GM21447 (cell line): Measurements from ENCODE around the gene FREY1.
"Not testable (repeated sequence)": the region's sequence is repeated elsewhere in the genome, so short reads cannot be mapped to it uniquely, and the experiment has no call there.

ENCODE experiments used
- ATAC-seq: cut with Tn5 transposase; IDR thresholded peaks from one replicate; pipeline ENCODE4 v1.9.1; 2021; ENCODE audit not compliant: unreplicated experiment

FREY1 gene

DNA sequence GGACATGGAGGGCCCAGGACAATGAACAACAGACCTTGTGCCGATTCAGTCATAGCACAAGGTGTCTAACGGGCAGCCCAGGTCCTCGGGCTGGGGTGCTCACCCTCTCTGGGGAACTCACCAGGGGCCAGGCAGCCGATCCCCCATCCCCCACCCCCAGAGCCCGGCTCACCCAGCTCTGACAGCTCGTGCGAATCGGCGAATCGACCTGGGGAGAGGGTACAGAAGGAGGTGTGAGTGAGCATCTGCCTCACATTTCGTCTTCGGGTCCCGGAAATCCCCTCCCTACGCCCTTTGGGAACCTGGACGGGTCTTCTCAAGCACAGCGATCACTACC is 10.2 kb upstream of the FREY1 start:
- ATAC-seq = no peak

DNA sequence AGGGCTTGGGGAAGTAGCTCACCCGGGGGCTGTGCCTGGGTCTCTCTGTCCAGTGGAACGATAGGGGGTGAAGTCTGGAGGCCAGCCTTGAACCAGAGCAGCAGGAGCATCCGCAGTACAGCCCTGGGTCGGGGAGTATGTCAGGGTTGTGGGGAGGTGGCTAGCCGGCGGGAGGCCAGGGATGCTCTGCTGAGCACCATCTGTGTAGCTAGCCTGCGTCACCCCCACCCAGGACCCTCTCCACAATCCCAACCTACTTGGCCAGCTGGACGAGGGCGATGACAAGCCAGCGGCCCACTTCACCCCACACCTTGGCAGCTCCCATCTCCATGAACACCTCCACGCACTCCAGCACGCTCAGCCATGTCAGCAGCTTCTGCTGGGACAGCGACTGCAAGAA is 8.4 kb upstream of the FREY1 start:
- ATAC-seq = no peak

DNA sequence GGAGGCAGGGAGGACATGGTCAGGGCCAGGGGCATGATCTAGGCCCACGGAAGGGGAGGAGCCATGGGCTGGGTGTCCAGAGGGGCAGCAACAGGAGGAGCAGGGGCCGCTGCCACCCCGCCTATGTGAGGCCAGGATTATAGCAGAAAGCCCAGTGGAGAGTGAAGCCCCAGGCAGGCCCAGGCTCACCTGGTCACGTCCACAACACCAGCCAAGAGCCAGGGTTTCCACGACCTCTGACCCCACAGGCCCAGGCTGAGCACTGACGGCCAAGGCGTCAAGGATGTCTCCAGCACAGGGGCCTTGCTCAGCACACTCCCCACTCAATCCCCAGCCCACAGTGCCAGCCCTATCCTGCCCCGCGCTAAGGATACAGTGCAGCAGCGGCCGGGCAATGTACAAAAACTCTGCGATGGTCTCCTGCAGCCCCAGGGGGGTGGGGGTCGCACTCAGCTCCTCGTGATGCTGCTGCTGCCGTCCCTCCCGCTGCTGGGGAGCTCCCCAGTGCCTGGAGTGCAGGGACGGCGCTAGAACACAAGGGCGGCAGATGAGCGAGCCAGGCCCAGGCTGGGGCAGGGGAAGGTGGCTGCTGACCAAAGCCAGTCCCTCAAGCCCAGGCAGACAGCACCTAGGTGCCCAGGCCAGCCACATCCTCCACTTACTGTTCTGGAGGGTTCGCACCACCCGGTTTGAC is 7.0 kb upstream of the FREY1 start:
- ATAC-seq = no peak

DNA sequence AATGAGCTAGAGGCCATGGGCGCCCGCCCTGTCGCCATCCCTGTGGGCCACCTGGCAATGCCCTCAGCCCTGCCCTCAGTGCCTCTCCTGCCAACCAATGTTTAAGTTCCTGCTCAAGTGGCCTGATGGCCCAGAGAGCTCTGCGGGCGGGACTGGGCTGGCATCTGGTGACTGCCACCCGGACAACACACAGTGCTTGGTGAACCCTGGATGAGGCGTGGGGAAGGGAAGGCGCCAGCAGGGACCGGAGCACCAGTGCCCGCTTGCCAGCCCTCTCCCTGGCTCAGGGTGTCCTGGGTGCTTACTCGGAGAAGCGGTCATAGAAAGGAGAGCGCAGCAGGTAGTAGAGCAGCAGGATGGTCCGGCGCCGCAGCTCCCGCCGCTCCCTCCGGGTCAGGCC is 6.4 kb upstream of the FREY1 start:
- ATAC-seq = no peak

- ATAC-seq = no peak
Measured at GRCh38 chr11:45910623-45911022, 3.6 kb upstream of the FREY1 start.

GRCh38 chr11:45909594-45910475 is 2.8 kb upstream of the FREY1 start:
- no peak for ATAC-seq

GRCh38 chr11:45907911-45908370 is 870 bp upstream of the FREY1 start:
- no peak for ATAC-seq

DNA sequence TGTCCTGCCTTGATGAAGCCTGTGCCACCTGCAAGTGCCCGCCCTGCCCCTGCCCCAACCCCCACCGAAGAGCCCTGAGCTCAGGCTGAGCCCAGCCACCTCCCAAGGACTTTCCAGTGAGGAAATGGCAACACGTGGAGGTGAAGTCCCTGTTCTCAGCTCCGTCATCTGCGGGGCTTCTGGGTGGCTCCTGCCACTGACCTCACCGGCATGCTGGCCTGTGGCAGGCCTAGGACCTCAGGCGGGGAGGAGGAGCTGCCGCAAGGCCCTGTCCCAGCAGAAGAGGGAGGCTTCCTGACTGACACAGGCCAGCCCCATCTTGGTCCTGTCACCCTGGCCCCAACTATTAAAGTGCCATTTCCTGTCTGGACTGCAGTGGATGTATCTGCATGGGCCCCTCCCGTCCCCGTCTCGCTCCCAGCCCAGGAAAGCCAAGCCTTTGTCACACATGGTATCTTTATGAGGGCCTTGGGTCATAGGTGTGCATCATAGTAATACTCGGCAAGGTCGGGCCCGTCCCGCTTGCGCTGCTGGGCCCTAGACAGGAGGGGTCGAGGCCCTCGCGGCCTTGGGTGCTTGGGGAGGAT is 882 bp downstream of the FREY1 start:
- no peak for ATAC-seq

DNA sequence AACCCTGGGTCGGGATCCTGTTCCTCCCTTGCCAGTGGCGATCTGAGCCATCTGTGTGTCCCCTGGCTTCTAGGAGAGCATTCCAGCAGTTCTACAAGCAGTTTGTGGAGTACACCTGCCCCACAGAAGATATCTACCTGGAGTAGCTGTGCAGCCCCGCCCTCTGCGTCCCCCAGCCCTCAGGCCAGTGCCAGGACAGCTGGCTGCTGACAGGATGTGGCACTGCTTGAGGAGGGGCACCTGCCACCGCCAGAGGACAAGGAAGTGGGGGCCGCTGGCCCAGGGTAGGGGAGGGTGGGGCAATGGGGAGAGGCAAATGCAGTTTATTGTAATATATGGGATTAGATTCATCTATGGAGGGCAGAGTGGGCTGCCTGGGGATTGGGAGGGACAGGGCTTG is 1.5 kb downstream of the FREY1 start:
- ATAC-seq = not testable (repeated sequence)

GRCh38 chr11:45905095-45905494 is 2.0 kb downstream of the FREY1 start:
- no peak for ATAC-seq

DNA sequence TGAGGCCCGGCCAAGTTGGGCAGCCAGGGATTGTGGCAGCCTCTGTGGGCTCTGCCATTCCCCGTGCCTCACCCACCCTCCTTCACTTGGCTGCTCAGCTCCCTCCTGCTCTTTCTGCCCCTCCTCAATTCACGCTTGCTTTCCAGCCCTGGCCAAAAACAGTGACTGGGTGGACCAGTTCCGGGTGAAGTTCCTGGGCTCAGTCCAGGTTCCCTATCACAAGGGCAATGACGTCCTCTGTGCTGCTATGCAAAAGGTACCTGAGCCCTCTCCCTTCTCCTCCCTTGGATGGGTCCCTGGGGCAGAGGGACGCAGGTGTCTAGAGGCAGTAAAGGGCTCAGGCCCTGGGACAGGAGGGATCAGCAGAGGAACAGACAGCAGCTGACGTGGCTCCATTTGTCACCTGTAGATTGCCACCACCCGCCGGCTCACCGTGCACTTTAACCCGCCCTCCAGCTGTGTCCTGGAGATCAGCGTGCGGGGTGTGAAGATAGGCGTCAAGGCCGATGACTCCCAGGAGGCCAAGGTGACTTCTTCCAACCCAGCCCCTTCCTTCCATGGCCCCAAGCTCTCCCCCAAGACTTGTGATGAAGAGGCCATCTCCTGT is 2.7 kb downstream of the FREY1 start:
- no peak for ATAC-seq

DNA sequence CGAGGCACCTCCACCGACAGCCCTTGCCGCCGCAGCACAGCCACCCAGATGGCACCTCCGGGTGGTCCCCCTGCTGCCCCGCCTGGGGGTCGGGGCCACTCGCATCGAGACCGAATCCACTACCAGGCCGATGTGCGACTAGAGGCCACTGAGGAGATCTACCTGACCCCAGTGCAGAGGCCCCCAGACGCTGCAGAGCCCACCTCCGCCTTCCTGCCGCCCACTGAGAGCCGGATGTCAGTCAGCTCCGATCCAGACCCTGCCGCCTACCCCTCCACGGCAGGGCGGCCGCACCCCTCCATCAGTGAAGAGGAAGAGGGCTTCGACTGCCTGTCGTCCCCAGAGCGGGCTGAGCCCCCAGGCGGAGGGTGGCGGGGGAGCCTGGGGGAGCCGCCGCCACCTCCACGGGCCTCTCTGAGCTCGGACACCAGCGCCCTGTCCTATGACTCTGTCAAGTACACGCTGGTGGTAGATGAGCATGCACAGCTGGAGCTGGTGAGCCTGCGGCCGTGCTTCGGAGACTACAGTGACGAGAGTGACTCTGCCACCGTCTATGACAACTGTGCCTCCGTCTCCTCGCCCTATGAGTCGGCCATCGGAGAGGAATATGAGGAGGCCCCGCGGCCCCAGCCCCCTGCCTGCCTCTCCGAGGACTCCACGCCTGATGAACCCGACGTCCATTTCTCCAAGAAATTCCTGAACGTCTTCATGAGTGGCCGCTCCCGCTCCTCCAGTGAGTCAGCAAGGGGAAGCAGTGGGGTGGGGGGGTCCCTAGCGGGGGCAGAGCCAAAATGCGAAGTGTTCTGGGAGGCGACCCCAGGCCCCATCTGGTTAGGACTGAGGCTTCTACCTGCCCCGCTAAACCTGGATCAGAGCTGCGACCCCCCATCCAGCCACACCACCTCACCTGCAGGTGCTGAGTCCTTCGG is 4.4 kb downstream of the FREY1 start:
- no peak for ATAC-seq

DNA sequence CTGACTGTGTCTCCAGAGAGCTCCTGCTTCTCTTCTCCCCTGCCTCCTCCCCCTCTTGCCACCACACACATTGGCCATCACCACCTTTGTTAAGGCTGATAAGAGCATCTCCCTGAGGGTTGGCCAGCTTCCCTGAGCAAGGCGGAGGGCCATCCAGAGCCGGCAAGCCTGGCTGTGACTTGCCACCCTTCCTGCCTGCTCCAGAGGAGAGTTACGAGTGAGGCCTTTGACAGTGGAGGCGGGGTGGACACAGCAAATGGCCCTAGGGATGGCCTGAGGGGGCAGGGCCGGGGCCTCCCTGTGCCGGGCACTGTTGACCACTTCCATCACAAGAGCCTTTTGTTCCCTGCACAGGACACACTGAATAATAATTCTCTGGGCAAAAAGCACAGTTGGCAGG is 5.4 kb downstream of the FREY1 start:
- no peak for ATAC-seq

GRCh38 chr11:45900916-45901617 is 6.0 kb downstream of the FREY1 start:
- ATAC-seq = no peak

GRCh38 chr11:45900175-45900800 is 6.8 kb downstream of the FREY1 start:
- peak; percentile 13 for ATAC-seq

DNA sequence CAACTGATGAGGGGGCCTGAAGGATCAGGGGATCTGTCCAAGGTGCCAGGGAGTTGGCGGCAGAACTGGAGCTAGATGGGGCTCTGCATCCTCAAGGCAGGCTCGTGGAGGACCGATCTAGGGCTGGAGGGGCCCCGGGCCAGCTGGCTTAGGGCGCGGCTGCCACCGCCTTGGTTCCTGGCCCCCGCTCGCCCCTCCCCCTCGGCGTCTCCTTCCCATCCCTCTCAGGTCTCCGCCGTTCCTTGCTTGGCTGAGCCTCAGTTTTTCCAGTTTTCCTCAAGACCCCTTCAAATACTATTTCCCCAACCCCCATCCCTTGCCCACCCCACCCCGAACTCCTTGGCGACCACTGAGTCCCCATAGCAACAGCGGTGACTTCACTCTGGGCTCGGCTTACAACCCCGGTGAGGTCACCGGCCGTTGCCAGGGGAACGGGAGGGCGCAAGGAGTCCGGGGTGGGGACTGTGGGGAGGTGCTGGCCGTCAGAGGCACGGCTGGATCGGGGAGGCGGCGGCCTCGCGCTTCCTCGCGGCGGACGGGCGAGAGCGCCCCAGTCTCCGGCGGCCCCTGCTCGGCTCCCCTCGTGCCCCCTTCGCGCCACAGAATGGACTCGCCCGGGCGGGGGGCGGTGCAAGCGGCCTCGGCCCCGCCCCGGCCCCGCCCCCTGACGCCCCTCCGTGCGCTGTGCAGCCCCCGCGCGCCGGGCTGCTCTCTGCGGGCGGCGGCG is 7.5 kb downstream of the FREY1 start:
- peak; percentile 49 for ATAC-seq

- no peak for ATAC-seq
Measured at GRCh38 chr11:45899086-45899447, 8.0 kb downstream of the FREY1 start.

- ATAC-seq = no peak
Measured at GRCh38 chr11:45897556-45897955, 9.5 kb downstream of the FREY1 start.

GRCh38 chr11:45896422-45896984 is 10.6 kb downstream of the FREY1 start:
- no peak for ATAC-seq
